K562 (cell line): ENCODE results near the gene CTIF. TPM values are rescaled to one million over a fixed set of nuclear protein-coding genes. Genes with fewer than 3 reads are reported as not detected.

Experiments used
- ATAC-seq: fragments of 200-7000 bp; cut with Tn5 transposase; 3 replicates; pipeline ENCODE4 v1.9.1; 2020; ENCODE audit warnings: moderate library complexity
- BruUV-seq: library from RNA; stranded (reverse); fragments of 400-500 nt; replicated peaks from 2 replicates; lab custom pipeline; 2021; lab: Mats Ljungman, UMichigan
- CTCF ChIA-PET: fragments of 300-600 bp; formaldehyde crosslinking; extraction: SDS; loops from one replicate; lab custom pipeline; 2021; ENCODE audit warnings: low intra/inter-chr PET ratio; lab: Yijun Ruan, JAX
- POLR2A ChIA-PET: fragments of 300-600, 350-650 bp; sonication (Branson Sonifier 250); formaldehyde crosslinking; extraction: SDS; loops from one replicate; lab custom pipeline; 2021; ENCODE audit warnings: antibody characterized with exemption, inconsistent platforms; lab: Yijun Ruan, JAX
- DNase-seq, 4 experiments: peaks; one replicate each; pipeline versions ENCODE4 v3.0.0 to v3.0.0-alpha.2; 2011 to 2018; ENCODE audit warnings: low spot score in 3 of 4, mixed read lengths in 3 of 4; ENCODE audit errors: extremely low read depth in 1 of 4
- FAIRE-seq: peaks from 2 replicates; lab custom pipeline; 2011; peaks lifted over from hg19 to GRCh38; lab: Jason Lieb, UNC
- H2AFZ ChIP-seq: 2 replicates; pipeline ENCODE4 v1.6.0; 2011; ENCODE audit warnings: low read depth, low read length, control low read depth, inconsistent platforms
- H3K27ac ChIP-seq: fragments of 200-600 bp; 3 replicates; pipeline ENCODE4 v1.8.0; 2011; ENCODE audit warnings: low read depth, mild to moderate bottlenecking, control low read depth, inconsistent platforms, low read length, moderate library complexity, mixed read lengths; ENCODE audit errors: extremely low read depth
- H3K27me3 ChIP-seq, 2 experiments: fragments of 300-600 bp in 1 of 2; 2 replicates in 1 of 2; 3 replicates in 1 of 2; pipeline versions ENCODE4 v1.6.0 to v1.8.0; 2011; ENCODE audit warnings: inconsistent platforms in 2 of 2, low read length in 2 of 2, mild to moderate bottlenecking in 1 of 2, mixed read lengths in 1 of 2, moderate library complexity in 1 of 2; ENCODE audit not compliant: control insufficient read depth in 2 of 2, insufficient read depth in 2 of 2
- H3K36me3 ChIP-seq: fragments of 300-600 bp; 3 replicates; pipeline ENCODE4 v1.8.0; 2011; ENCODE audit warnings: mild to moderate bottlenecking, low read length, inconsistent platforms; ENCODE audit not compliant: control insufficient read depth, insufficient read depth
- H3K4me1 ChIP-seq, 2 experiments: fragments of 200-600 bp in 1 of 2; replicated peaks in 1 of 2; 2 replicates in 1 of 2; 3 replicates in 1 of 2; pipeline versions ENCODE4 v1.5.1 to v1.8.0; 2011; ENCODE audit warnings: inconsistent platforms in 2 of 2, low read length in 2 of 2, mild to moderate bottlenecking in 1 of 2, mixed read lengths in 1 of 2, moderate library complexity in 1 of 2; ENCODE audit not compliant: control insufficient read depth in 2 of 2, insufficient read depth in 2 of 2
- H3K4me2 ChIP-seq: 2 replicates; pipeline ENCODE4 v1.6.1; 2011; ENCODE audit warnings: low read length, control low read depth, inconsistent platforms, mixed read lengths; ENCODE audit not compliant: insufficient read depth
- H3K4me3 ChIP-seq: fragments of 200-600 bp; sonication (generic), shearing (Covaris generic); 2 replicates; pipeline ENCODE4 v1.5.1; 2016; ENCODE audit warnings: control low read depth, inconsistent platforms
- H3K79me2 ChIP-seq: fragments of 200-600 bp; 3 replicates; pipeline ENCODE4 v1.8.0; 2011; ENCODE audit warnings: low read length, inconsistent platforms; ENCODE audit not compliant: control insufficient read depth, insufficient read depth
- H3K9ac ChIP-seq, 2 experiments: 2 replicates each; pipeline versions ENCODE4 v1.6.0 to v1.6.1; 2011; ENCODE audit warnings: low read depth in 2 of 2, low read length in 2 of 2, control low read depth in 1 of 2, inconsistent platforms in 1 of 2, mild to moderate bottlenecking in 1 of 2, mixed read lengths in 1 of 2; ENCODE audit not compliant: insufficient read depth in 1 of 2
- H3K9me1 ChIP-seq: one replicate; pipeline ENCODE4 v1.6.0; 2011; ENCODE audit warnings: inconsistent platforms, mild to moderate bottlenecking, low read length, moderate library complexity; ENCODE audit not compliant: control insufficient read depth, insufficient read depth
- H3K9me3 ChIP-seq: replicated peaks from 2 replicates; pipeline ENCODE4 v1.5.1; 2011; ENCODE audit warnings: low read depth, low read length, inconsistent platforms; ENCODE audit not compliant: control insufficient read depth, insufficient read depth
- H4K20me1 ChIP-seq: replicated peaks from 2 replicates; pipeline ENCODE4 v1.6.1; 2011; ENCODE audit warnings: low read length, inconsistent platforms, mixed read lengths; ENCODE audit not compliant: control insufficient read depth, insufficient read depth
- CTCF ChIP-seq, 3 experiments: IDR thresholded peaks in 2 of 3; conservative IDR thresholded peaks in 1 of 3; 2 replicates each; pipeline ENCODE4 v1.5.1; 2011 to 2012; ENCODE audit warnings: low read length in 3 of 3, mild to moderate bottlenecking in 3 of 3, control low read depth in 2 of 3, improper control_type of control experiment in 1 of 3, inconsistent platforms in 1 of 3, low read depth in 1 of 3, mixed read lengths in 1 of 3, moderate library complexity in 1 of 3; ENCODE audit not compliant: insufficient read depth in 2 of 3
- POU5F1 ChIP-seq: fragments of 150-350 bp; IDR thresholded peaks from 2 replicates; pipeline ENCODE4 v1.6.1; 2014; ENCODE audit warnings: borderline replicate concordance, low read length, low read depth, mild to moderate bottlenecking; ENCODE audit not compliant: partially characterized antibody
- WGBS: fragments of 100-300 bp; shearing (Covaris generic); methylation state at CpG from one replicate; pipeline ENCODE4 v1.1.6; 2016; ENCODE audit warnings: low coverage, mixed read lengths; ENCODE audit not compliant: insufficient coverage; ENCODE audit errors: missing lambda C conversion rate; 5-methylcytosine and 5-hydroxymethylcytosine counted together
- in situ Hi-C: fragments of 300-500 bp; cut with MboI; formaldehyde crosslinking; loops from 4 replicates; pipeline ENCODE4 v1.15.0; 2018; ENCODE audit warnings: inconsistent platforms, mixed read lengths
- intact Hi-C: fragments of 100-400 bp; cut with micrococcal nuclease; formaldehyde crosslinking; loops from 2 replicates; pipeline ENCODE4 v1.14.2; 2022
- polyA plus RNA-seq, 8 experiments: library from polyadenylated mRNA; depleted of rRNA in 4 of 8; stranded (reverse) in 5 of 8; unstranded in 3 of 8; fragments of >200 nt; fragmentation: Nextera tagmentation in 2 of 8; fragmentation: Illumina TruSeq in 1 of 8; extraction: Ambion mirVana in 2 of 8; extraction: Trizol in 1 of 8; gene quantifications; 2 replicates each; pipeline versions ENCODE4 v1.2.1 to v1.2.3, GENCODE V29; 2011 to 2014; ENCODE audit warnings: inconsistent platforms in 1 of 8, missing spikeins in 1 of 8
- total RNA-seq, 7 experiments: library from RNA; depleted of rRNA in 6 of 7; stranded (reverse); fragments of >200 nt in 6 of 7; fragmentation: Illumina TruSeq in 2 of 7; extraction: Trizol in 2 of 7; gene quantifications; 2 replicates each; pipeline versions ENCODE4 v1.2.1 to v1.2.3, GENCODE V29; 2011 to 2021; ENCODE audit warnings: low replicate concordance in 1 of 7

Gene CTIF
- total and polyA plus RNA-seq, 9 of the 15 experiments (the other 6 are each of a cell fraction or from before 2014, with no cell fraction given) = 0.17 to 11.5 (median 2.2) TPM

DNA sequence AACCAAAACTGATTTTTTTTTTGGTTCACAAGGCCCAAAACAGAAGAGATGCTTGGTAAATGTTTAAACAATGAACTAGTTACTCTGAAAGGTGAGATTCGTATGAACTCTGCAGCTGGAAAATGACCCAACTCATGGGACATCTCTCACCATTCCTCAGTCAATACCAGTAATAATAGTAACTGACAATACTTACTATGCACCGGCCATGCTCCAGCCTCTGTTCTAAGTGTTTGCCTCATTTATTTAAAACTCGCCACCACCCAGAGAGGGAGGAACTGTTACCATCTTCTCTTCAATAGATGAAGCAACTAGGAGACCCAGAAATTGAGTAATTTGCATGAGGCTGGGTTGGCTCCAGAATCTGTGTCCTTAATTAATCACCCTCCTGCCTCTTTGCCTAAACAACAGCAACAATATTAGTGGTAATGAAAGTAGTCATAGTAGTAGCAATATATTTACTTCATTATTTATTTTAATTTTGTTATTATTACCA is 130.4 kb downstream of the CTIF start:
- Histone ChIP-seq H3K4me3 (no peak overlapping the region), H2AFZ (no peak overlapping the region), H3K9me3 (no peaks in the 10 kb centered on the region), H4K20me1 (no peaks in the 10 kb centered on the region), H3K4me1 (peaks cover 0 to 4% of the 10 kb centered on the region in 2 experiments; a peak in 1 of 5 replicates), H3K9ac (no peak overlapping the region), H3K9me1 (no peaks in the 10 kb centered on the region), H3K36me3 (no peaks in the 10 kb centered on the region), H3K79me2 (no peaks in the 10 kb centered on the region), H3K27me3 (no peaks in the 10 kb centered on the region), H3K4me2 (no peak overlapping the region)
- intact Hi-C loops = no loop called here
- POLR2A ChIA-PET = no interaction called here
- in situ Hi-C loops = no loop called here
- FAIRE-seq (no peak), ATAC-seq (no peak), DNase-seq (no peak)
- BruUV-seq = no TSS peak
- CTCF ChIA-PET = no interaction called here
- WGBS = 45% methylated on average over 3 of the region's 3 CpGs
- TF ChIP-seq CTCF (IDR thresholded peaks at IDR 0.05 in 2 of 3, conservative IDR thresholded peaks at IDR 0.05 in 1 of 3; ENCODE audit: insufficient read depth in 2 of 3, low read depth in 1 of 3, low read length in 3 of 3) (0 out of 6 replicates have a peak, but pooled peaks of 1 of the 3 experiments have one; percentile 2), POU5F1 (no peak)
- TF ChIP-seq, all 486 proteins: peak for 1
- no peak overlapping the region for H3K27ac ChIP-seq
